T-helper 17 cell (primary cell): ENCODE data around the gene TLE5. TPM values are rescaled to one million over a fixed set of nuclear protein-coding genes. Genes with fewer than 3 reads are reported as not detected.
"Not testable (repeated sequence)": the region's sequence is repeated elsewhere in the genome, so short reads cannot be mapped to it uniquely, and the experiment has no call there.

ENCODE experiments used
- ATAC-seq: fragments of 150-1000 bp; cut with Tn5 transposase; 2 replicates; pipeline ENCODE4 v1.10.0; 2021; ENCODE audit warnings: mild to moderate bottlenecking, moderate library complexity
- DNase-seq, 3 donors: peaks; one replicate each; pipeline versions ENCODE4 v3.0.0 to v3.0.0-alpha.2; 2020 to 2021
- H3K9me3 ChIP-seq: one replicate; pipeline ENCODE4 v1.7.0; 2013; ENCODE audit warnings: low read length, mild to moderate bottlenecking; ENCODE audit not compliant: control insufficient read depth, poor library complexity, severe bottlenecking
- H3K27ac Mint-ChIP-seq: one replicate; pipeline ENCODE4 v1.8.0; 2022; ENCODE audit warnings: mild to moderate bottlenecking, moderate library complexity, mixed read lengths
- H3K27me3 Mint-ChIP-seq: one replicate; pipeline ENCODE4 v1.8.0; 2022; ENCODE audit warnings: mixed read lengths
- H3K36me3 Mint-ChIP-seq: one replicate; pipeline ENCODE4 v1.8.0; 2022; ENCODE audit warnings: low read depth, mixed read lengths
- H3K4me1 Mint-ChIP-seq: one replicate; pipeline ENCODE4 v1.8.0; 2022; ENCODE audit warnings: mild to moderate bottlenecking, mixed read lengths
- H3K4me3 Mint-ChIP-seq: one replicate; pipeline ENCODE4 v1.8.0; 2022; ENCODE audit warnings: mild to moderate bottlenecking, moderate library complexity, mixed read lengths
- total RNA-seq, 4 donors: library from RNA in 2 of 4; stranded (reverse) in 2 of 4; gene quantifications; one replicate each; pipeline ENCODE4 v1.2.3 and lab custom pipeline; 2022 to 2026

TLE5 gene
- total RNA-seq, 2 donors from 2014 or later, result 869 to 906 TPM

DNA sequence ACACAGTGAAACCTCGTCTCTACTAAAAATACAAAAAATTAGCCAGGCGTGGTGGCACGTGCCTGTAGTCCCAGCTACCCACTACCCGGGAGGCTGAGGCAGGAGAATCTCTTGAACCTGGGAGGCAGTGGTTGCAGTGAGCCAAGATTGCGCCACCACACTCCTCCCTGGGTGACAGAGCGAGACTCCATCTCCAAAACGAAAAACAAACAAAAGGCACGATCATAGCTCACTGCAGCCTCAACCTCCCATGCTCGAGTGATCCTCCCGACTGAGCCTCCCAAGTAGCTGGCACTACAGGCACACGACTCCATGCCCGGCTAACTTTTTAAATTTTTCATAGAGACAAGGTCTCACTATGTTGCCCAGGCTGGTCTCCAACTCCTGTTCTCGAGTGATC lies 50.2 kb downstream of the TLE5 start:
- not testable (repeated sequence) for H3K4me1 Mint-ChIP-seq, DNase-seq, H3K9me3 ChIP-seq, H3K27me3 Mint-ChIP-seq, H3K27ac Mint-ChIP-seq, ATAC-seq, H3K4me3 Mint-ChIP-seq, H3K36me3 Mint-ChIP-seq

GRCh38 chr19:3010871-3011270 lies 51.4 kb downstream of the TLE5 start:
- DNase-seq, result no peak
- H3K9me3 ChIP-seq, result no peaks in the 10 kb centered on the region
- Mint-ChIP-seq H3K27ac (no peak overlapping the region), H3K4me3 (no peak overlapping the region), H3K4me1 (no peaks in the 10 kb centered on the region), H3K36me3 (no peaks in the 10 kb centered on the region), H3K27me3 (no peaks in the 10 kb centered on the region)
- no peak for ATAC-seq

DNA sequence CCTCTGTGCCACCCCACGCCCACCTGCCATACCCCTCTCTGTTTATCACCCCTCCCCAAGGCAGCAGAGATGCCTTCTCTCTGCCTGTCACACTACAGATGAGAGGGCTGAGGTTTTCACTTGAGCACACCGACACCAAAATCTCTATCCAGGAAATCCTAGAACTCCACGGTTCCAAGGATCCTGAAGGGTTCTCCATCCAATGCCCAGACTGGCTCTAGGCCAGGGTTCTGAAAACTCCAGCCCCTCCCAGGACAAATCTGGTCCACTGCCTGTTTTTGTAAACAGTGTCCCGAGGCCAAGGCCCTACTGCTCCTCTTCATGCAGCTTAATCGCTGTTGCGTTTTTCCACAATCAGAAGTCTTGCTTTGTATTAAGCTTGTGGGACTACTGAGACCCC lies 53.3 kb downstream of the TLE5 start:
- no peak overlapping the region for H3K27ac Mint-ChIP-seq
- no peaks in the 10 kb centered on the region for H3K4me1 Mint-ChIP-seq
- ATAC-seq, result no peak
- H3K27me3 Mint-ChIP-seq, result no peaks in the 10 kb centered on the region
- H3K9me3 ChIP-seq, result no peaks in the 10 kb centered on the region
- H3K36me3 Mint-ChIP-seq, result no peaks in the 10 kb centered on the region
- no peak for DNase-seq
- no peak overlapping the region for H3K4me3 Mint-ChIP-seq

GRCh38 chr19:3007975-3008374 lies 54.3 kb downstream of the TLE5 start:
- no peaks in the 10 kb centered on the region for H3K36me3 Mint-ChIP-seq
- no peaks in the 10 kb centered on the region for H3K9me3 ChIP-seq
- no peaks in the 10 kb centered on the region for H3K4me1 Mint-ChIP-seq
- DNase-seq (no peak), ATAC-seq (no peak)
- H3K27me3 Mint-ChIP-seq, result no peaks in the 10 kb centered on the region
- H3K4me3 Mint-ChIP-seq, result no peak overlapping the region
- H3K27ac Mint-ChIP-seq, result no peak overlapping the region

DNA sequence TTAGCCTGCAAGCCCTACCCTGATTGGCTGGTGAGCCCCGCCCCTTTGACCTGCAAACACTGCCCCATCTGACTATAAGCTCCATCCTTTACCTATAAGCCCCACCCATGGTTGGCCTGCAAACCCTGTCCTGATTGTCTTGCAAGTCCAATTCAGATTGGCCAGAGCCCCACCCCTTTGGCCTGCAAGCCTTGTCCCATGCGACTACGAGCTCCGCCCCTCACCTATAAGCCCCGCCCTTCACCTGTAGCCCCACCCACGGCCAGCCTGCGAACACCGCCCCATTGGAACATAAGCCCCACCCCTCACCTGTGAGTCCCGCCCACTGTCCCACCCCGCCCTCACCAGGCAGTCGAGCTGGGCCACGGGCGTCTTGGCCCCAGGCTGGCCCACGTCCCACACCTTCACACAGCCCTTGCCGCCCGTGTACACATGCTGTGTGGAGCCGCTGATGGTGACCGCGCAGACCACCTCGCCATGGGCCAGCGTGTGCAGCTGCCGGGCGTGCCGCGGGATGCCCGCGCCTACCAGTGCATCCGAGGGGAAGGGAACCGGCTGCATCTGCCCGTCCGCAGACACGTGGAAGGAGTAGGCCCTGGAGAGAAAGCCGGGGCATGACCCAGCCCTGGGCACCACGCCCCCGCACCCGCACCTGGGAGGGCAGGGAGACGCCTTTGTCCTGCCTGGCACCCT lies 56.1 kb downstream of the TLE5 start:
- H3K4me3 Mint-ChIP-seq, result no peak overlapping the region
- no peaks in the 10 kb centered on the region for H3K9me3 ChIP-seq
- no peaks in the 10 kb centered on the region for H3K27me3 Mint-ChIP-seq
- H3K27ac Mint-ChIP-seq, result no peak overlapping the region
- ATAC-seq (peak; percentile 55), DNase-seq (no peak)
- no peaks in the 10 kb centered on the region for H3K4me1 Mint-ChIP-seq
- no peaks in the 10 kb centered on the region for H3K36me3 Mint-ChIP-seq

DNA sequence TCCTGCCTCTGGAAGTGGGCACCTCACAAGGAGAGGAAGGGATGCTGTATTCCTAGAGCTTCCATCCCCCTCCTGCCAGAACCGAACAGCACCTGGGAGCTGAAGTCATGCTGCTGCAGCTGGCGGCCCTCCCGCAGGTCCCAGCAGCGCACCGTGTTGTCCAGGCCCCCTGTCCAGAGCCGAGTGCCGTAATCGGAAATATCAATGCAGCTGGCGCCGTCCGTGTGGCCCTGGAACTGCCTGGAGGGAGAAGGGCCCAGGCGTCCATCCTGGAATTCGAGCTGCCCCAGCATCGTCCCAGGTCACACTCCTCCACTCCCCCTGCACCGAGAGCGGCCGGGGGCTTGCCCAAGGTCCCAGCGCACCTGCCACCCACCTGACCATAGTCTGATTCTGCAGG lies 57.0 kb downstream of the TLE5 start:
- no peaks in the 10 kb centered on the region for H3K9me3 ChIP-seq
- H3K27ac Mint-ChIP-seq, result no peak overlapping the region
- no peaks in the 10 kb centered on the region for H3K36me3 Mint-ChIP-seq
- no peak overlapping the region for H3K4me3 Mint-ChIP-seq
- no peaks in the 10 kb centered on the region for H3K27me3 Mint-ChIP-seq
- DNase-seq (no peak), ATAC-seq (no peak)
- H3K4me1 Mint-ChIP-seq, result no peaks in the 10 kb centered on the region

DNA sequence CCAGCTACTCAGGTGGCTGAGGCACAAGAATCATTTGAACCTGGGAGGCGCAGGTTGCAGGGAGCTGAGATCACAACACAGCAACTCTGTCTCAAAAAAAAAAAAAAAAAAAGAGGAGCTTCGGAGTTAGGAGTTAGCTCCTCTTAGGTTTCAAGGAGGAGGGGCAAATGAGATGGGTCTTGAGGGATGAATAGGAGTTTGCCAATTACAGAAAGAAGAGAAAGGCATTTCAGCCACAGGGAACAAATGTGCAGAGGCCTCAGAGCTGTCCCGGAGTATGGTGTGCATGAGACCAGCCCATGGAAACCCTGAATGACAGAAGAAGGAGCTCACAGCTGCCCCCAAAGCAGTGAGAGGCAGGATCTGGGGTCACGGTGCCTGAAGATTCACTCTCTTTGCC lies 57.8 kb downstream of the TLE5 start:
- H3K4me1 Mint-ChIP-seq, result no peaks in the 10 kb centered on the region
- ATAC-seq, result no peak
- no peak overlapping the region for H3K27ac Mint-ChIP-seq
- H3K9me3 ChIP-seq, result no peaks in the 10 kb centered on the region
- no peaks in the 10 kb centered on the region for H3K27me3 Mint-ChIP-seq
- no peak overlapping the region for H3K4me3 Mint-ChIP-seq
- no peak for DNase-seq
- H3K36me3 Mint-ChIP-seq, result no peaks in the 10 kb centered on the region

GRCh38 chr19:3003046-3003445 lies 59.2 kb downstream of the TLE5 start:
- H3K27me3 Mint-ChIP-seq, result no peaks in the 10 kb centered on the region
- H3K36me3 Mint-ChIP-seq, result no peaks in the 10 kb centered on the region
- ATAC-seq, result no peak
- H3K4me1 Mint-ChIP-seq, result no peaks in the 10 kb centered on the region
- DNase-seq, result no peak
- H3K4me3 Mint-ChIP-seq, result no peak overlapping the region
- no peaks in the 10 kb centered on the region for H3K9me3 ChIP-seq
- no peak overlapping the region for H3K27ac Mint-ChIP-seq

Other genes with a start within 250 kb of the TLE5 start
- 1 to 10 TPM; 3.0 to 3.2 TPM for gene ZNF554, start 242.6 kb downstream of the TLE5 start, total RNA-seq
- 1 to 10 TPM; 3.0 to 3.4 TPM for gene ZNF555, start 221.0 kb downstream of the TLE5 start, total RNA-seq
- gene ZNF556, start 195.2 kb downstream of the TLE5 start, total RNA-seq, result not detected
- 1 to 10 TPM; 2.0 to 2.6 TPM for gene ZNF57, start 161.6 kb downstream of the TLE5 start, total RNA-seq
- 1 to 10 TPM; 2.7 to 3.0 TPM for gene ZNF77, start 117.5 kb downstream of the TLE5 start, total RNA-seq
- gene TLE6, start 84.9 kb downstream of the TLE5 start, total RNA-seq, result under 1 TPM in 1 of 2 donors, not detected in 1; 0.29 TPM
- gene TLE2, start 33.2 kb downstream of the TLE5 start, total RNA-seq, result 10 to 100 TPM in 1 of 2 donors, 1 to 10 TPM in 1; 9.5 to 13.1 TPM
- gene GNA11, start 31.9 kb upstream of the TLE5 start, total RNA-seq, result 1 to 10 TPM in 1 of 2 donors, under 1 TPM in 1; 0.85 to 1.6 TPM
- gene GNA15, start 73.5 kb upstream of the TLE5 start, total RNA-seq, result 10 to 100 TPM; 28.7 to 54.1 TPM
- gene S1PR4, start 116.3 kb upstream of the TLE5 start, total RNA-seq, result 10 to 100 TPM; 83.1 to 97.0 TPM
- gene NCLN, start 123.4 kb upstream of the TLE5 start, total RNA-seq, result 10 to 100 TPM; 47.8 to 50.6 TPM
- gene CELF5, start 162.2 kb upstream of the TLE5 start, total RNA-seq, result under 1 TPM; 0.42 to 0.57 TPM